HG02759 (cell line): ENCODE results near the gene SNX25.

Experiments
- ATAC-seq: cut with Tn5 transposase; IDR thresholded peaks from one replicate; pipeline ENCODE4 v1.9.1; 2021; ENCODE audit warnings: mild to moderate bottlenecking, moderate library complexity; ENCODE audit not compliant: unreplicated experiment

SNX25 gene

DNA sequence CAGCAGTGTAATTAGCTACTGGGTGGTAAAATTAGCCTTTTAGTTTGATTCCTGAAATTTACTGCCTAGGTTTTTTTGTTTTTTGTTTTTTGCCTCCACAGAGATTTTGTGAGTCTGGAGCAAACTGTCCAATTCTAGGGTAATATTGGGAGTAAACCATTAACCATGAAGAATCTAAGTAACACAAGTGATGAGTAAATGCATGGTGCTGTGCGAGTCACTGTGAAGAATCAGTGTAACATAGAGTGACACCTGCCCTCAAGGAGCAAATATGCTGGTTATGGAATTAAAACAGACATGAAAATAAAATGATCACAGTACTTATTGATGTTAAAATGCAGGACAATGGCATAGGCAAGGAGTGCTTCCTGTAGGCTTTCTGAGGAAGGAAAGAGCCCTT, 126.2 kb downstream of the SNX25 start:
- no peak for ATAC-seq

DNA sequence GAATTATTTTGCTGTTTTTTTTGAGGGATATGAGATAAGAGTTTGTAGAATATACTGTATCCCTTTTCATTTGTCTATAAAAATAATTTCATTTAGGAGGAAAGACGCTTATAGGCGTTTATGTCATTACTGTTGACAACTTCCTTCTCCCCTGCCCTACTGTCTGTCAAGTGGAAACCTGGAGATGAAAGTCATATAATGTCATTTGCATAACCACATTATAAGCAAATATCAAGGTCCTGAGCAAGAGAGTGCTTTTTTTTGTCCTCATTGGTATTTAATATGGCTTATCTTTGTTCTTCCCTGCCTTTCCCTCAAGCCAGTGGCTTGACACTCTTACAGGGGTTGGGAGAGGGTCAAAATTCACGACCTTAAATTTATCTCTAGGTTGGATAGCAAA, 130.5 kb downstream of the SNX25 start:
- no peak for ATAC-seq

DNA sequence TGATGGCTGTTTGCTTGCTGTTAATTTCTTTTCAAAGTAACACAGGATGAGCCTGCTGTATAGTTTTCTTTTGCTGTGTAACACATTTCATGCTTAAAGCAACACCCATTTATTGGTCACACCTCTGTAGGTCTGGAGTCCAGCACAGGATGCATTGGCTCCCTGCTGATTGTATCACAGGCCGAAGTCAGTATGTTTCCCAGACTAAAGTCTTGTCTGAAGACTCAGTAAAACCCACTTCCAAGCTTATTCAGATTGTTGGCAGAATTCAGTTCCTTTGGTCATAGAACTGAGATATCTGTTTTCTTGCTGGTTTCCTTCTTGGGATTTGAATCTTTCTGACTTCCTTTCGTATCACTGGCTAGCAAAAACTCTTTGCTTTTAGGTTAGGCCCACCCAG, 132.0 kb downstream of the SNX25 start:
- ATAC-seq: no peak

- ATAC-seq: no peak
Measured at GRCh38 chr4:185341841-185342240, 132.4 kb downstream of the SNX25 start.

GRCh38 chr4:185343726-185344581, 134.6 kb downstream of the SNX25 start:
- no peak for ATAC-seq

DNA sequence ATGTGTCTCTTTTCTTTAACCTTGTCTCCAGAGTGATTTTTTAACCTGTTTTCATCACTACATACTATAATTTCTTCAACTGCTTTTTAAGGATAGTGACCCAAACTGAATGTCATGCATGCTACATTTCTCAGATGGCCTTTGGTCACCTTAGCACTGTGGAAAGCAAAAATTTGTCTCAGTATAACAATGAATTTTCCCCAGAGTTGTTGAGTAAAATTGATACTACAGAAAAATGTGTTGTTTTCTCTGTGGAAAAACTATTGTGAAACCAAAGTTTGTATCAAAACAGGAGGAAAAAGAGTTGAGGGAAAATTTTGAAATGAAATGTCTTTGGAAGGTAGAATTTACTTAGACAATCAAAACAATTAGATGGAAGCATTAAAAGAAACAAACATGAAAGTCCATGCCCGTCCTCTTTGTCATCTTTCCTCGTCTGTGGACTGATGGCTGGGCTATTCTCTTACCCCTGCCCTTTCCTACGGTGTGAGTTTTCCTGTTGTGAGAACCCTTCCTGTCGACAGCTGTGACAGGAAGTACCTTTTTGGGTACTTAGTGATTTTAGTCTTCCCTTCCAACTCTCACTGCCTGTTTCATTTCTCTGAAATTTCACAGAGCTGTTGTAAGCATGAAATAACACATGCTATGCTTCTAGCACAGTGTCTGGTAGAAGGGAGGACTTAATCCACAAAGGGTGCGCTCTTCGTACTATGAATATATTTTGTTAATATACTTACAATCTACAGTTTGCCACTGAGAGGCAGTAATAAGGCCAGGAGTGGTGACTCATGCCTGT, 135.5 kb downstream of the SNX25 start:
- ATAC-seq: peak; percentile 59

- ATAC-seq: no peak
Measured at GRCh38 chr4:185346975-185347601, 137.7 kb downstream of the SNX25 start.

GRCh38 chr4:185351691-185352090, 142.3 kb downstream of the SNX25 start:
- no peak for ATAC-seq

GRCh38 chr4:185352202-185352601, 142.8 kb downstream of the SNX25 start:
- ATAC-seq: no peak

DNA sequence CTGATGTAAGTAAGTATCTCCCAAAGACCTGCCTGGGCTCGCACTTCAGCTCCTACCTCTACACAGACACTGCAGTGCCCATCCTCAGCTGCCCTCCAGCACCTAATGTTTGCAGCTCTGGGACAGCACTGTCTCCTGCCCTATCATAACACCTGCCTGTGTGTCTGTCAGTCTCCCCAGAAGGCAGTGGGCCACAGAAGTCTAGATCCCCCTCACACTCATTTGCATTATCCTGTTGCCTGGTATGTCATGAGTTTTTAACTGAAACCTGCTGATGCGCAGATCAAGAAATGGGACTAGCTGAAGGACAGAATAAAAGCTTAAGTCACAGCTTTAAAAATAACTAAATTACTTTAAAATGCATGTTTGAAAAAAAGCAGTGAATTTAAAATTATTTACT, 143.3 kb downstream of the SNX25 start:
- ATAC-seq: no peak

- no peak for ATAC-seq
Measured at GRCh38 chr4:185357211-185357610, 147.8 kb downstream of the SNX25 start.

GRCh38 chr4:185357733-185358440, 148.5 kb downstream of the SNX25 start:
- no peak for ATAC-seq

DNA sequence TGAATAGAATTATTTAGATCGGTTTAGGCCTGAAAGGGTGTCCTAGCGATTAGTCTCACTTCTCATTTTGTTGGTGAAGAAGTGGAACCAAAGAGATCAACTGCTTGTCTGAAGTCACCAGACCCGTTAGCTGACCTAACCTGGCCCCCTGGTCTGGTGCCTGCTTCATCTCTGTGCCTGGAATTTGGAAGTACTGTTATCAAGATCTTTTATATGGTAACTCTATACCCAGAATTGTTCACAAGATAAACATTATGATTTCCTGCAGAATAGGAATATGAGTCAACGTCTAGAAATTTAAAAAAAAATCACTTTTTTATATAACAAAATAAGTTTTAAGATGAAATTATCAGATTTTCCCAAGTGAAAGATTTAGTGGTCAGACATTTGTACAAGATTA, 149.1 kb downstream of the SNX25 start:
- no peak for ATAC-seq

DNA sequence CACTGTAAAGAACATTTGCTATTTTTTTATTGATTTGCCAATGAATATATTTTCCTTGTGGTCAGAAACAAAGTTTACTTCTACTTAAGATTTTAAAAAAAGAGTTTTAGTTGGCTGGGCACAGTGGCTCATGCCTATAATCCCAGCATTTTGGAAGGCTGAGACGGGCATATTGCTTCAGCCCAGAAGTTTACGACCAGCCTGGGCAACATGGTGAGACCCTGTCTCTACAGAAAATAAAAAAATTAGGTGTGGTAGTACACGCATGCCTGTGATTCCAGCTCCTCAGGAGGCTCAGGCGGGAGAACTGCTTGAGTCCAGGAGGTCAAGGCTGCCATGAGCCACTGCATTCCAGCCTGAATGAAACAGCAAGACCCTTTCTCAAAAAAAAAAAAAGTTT, 149.6 kb downstream of the SNX25 start:
- no peak for ATAC-seq

DNA sequence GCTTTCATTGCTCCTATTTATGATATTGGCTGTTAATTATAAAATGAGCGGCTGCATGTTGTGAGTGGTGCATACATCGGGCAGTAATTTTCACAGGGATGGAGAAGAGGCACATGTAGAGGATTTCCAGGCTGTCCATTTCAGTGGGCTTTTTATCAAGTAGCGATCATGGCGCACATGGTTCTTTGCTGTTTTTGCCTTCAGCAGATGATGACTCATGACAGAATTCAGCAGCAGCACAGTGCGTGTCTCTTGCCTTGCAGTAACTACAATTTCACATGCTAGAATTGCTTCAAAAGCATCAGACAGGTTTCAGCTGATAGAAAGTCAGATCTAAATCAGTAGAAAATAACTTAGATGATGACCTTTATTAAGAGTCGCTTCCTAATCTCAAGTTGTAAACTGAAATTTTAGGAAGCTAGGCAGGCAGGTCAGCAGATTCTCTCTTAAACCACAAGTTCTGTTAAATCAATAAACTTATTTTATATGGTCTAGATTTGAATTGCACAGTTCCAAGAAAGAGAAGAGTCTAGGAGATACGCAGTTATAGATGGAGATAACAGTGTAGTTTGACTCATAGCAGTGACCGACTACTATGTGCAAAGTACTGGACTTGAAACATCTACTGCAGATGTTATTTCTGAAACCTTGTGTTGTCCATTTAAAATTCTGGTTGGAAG, 150.5 kb downstream of the SNX25 start:
- ATAC-seq: no peak

DNA sequence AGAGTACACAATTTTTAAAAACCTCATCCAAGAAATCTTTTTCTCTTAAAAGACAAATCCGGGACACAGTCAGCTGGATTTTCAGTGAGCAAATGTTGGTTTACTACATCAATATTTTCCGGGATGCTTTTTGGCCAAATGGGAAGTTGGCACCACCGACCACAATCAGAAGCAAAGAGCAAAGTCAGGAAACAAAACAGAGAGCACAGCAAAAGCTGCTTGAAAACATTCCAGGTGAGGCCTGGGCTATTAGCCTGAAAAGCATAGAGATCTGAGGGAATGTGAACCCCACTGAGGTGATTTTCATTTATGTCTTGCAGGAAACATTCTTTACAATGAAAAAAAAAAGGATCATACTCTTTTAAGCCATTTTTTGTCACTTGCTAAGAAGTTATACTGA, 152.5 kb downstream of the SNX25 start:
- no peak for ATAC-seq

DNA sequence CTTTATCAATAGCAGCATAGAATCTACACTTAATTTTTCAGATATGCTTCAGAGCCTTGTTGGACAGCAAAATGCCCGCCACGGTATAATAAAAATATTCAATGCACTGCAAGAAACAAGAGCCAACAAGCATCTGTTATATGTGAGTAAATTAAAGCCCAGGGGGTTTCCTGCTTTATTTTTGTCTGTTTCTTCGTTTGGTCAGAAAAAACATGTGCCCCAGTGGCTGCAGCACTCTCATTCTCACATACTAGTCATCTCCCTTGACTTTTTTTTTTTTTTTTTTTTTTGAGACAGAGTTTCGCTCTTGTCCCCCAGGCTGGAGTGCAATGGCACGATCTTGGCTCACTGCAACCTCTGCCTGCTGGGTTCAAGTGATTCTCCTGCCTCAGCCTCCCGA, 153.2 kb downstream of the SNX25 start:
- ATAC-seq: peak; percentile 70

- ATAC-seq: no peak
Measured at GRCh38 chr4:185363251-185363650, 153.9 kb downstream of the SNX25 start.

GRCh38 chr4:185364886-185365285, 155.5 kb downstream of the SNX25 start:
- no peak for ATAC-seq

GRCh38 chr4:185369731-185370130, 160.3 kb downstream of the SNX25 start:
- no peak for ATAC-seq
